NCI-H1105 (cell line): ENCODE data around the gene TCIRG1.
"Not testable (repeated sequence)": the region's sequence is repeated elsewhere in the genome, so short reads cannot be mapped to it uniquely, and the experiment has no call there.

Experiments used
- DNase-seq: peaks from one replicate; lab custom pipeline; 2025; lab: John Stamatoyannopoulos, UW

TCIRG1 gene

GRCh38 chr11:68038718-68039525, at the start of gene TCIRG1:
TSS of gene TCIRG1 (plus strand) at chr11:68039025. CDS start at chr11:68041272, 2,247 bp downstream.
- DNase-seq, result no peak

GRCh38 chr11:67990546-67991346, 48.1 kb upstream of the TCIRG1 start:
- DNase-seq, result not testable (repeated sequence)

- DNase-seq, result not testable (repeated sequence)
These were observed 47.3 kb upstream of the TCIRG1 start for GRCh38 chr11:67991347-67992121.

GRCh38 chr11:67993821-67994220, 45.0 kb upstream of the TCIRG1 start:
- DNase-seq, result peak; percentile 39

GRCh38 chr11:67994387-67994786, 44.4 kb upstream of the TCIRG1 start:
- not testable (repeated sequence) for DNase-seq

- not testable (repeated sequence) for DNase-seq
These were observed 43.7 kb upstream of the TCIRG1 start for GRCh38 chr11:67995129-67995528.

GRCh38 chr11:67995579-67995978, 43.2 kb upstream of the TCIRG1 start:
- DNase-seq, result not testable (repeated sequence)

GRCh38 chr11:67996051-67996450, 42.8 kb upstream of the TCIRG1 start:
- DNase-seq, result no peak

- no peak for DNase-seq
These were observed 42.0 kb upstream of the TCIRG1 start for GRCh38 chr11:67996622-67997474.

- no peak for DNase-seq
These were observed 41.3 kb upstream of the TCIRG1 start for GRCh38 chr11:67997475-67997921.

- no peak for DNase-seq
These were observed 40.4 kb upstream of the TCIRG1 start for GRCh38 chr11:67998150-67999045.

GRCh38 chr11:67999201-67999629, 39.6 kb upstream of the TCIRG1 start:
- no peak for DNase-seq

GRCh38 chr11:67999704-68000103, 39.1 kb upstream of the TCIRG1 start:
- no peak for DNase-seq

GRCh38 chr11:68002575-68002937, 36.3 kb upstream of the TCIRG1 start:
- DNase-seq, result no peak

GRCh38 chr11:68002938-68003845, 35.6 kb upstream of the TCIRG1 start:
- peak; percentile 18 for DNase-seq

- DNase-seq, result peak; percentile 46
These were observed 34.8 kb upstream of the TCIRG1 start, which contains the start of gene UNC93B1 for GRCh38 chr11:68003846-68004550. TSS of gene UNC93B1 (minus strand) at chr11:68004097. CDS start at chr11:68004043, 54 bp downstream.

GRCh38 chr11:68004551-68005335, 34.1 kb upstream of the TCIRG1 start:
- no peak for DNase-seq
